Cardiac fibroblast (primary cell): ENCODE data around the gene EPB41L2.
A peak's percentile ranks its signal among the peaks of the same experiment; 100 is the strongest.

ENCODE experiments used
- DNase-seq, 2 donors: peaks; one replicate each; pipeline versions ENCODE4 v3.0.0 to v3.0.0-alpha.2; 2010; ENCODE audit warnings: low read depth in 2 of 2
- H3K4me3 ChIP-seq, 2 donors: replicated peaks in 1 of 2; 1 replicate in 1 of 2; 2 replicates in 1 of 2; pipeline ENCODE4 v1.5.1; 2011; ENCODE audit warnings: low read depth in 2 of 2, low read length in 2 of 2, mild to moderate bottlenecking in 2 of 2, moderate library complexity in 1 of 2
- TF ChIP-seq, protein P1 (sequence below): IDR thresholded peaks from one replicate; pipeline ENCODE4 v1.5.1; 2011; ENCODE audit warnings: low read depth, mild to moderate bottlenecking, low read length, inconsistent platforms

The EPB41L2 gene

DNA sequence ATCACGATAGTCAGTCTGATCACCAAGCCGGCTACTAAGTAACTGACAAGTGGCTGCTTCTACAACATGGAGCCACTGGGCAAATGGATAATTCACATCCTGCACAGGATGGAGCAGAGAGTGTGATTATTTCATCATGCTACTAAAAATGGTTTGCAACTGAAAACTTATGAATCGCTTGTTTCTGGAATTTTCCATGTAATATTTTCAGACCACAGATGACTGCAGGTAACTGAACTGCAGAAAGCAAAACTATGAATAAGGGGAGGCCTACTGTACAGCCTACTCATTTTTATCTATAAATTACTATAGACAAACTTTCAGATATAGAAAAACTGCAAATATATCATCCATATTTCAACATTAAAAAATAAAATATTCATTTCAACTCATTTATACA lies 91.5 kb downstream of the EPB41L2 start:
- no peak for DNase-seq
- H3K4me3 ChIP-seq: no peak overlapping the region
- TF ChIP-seq, protein P1, sequence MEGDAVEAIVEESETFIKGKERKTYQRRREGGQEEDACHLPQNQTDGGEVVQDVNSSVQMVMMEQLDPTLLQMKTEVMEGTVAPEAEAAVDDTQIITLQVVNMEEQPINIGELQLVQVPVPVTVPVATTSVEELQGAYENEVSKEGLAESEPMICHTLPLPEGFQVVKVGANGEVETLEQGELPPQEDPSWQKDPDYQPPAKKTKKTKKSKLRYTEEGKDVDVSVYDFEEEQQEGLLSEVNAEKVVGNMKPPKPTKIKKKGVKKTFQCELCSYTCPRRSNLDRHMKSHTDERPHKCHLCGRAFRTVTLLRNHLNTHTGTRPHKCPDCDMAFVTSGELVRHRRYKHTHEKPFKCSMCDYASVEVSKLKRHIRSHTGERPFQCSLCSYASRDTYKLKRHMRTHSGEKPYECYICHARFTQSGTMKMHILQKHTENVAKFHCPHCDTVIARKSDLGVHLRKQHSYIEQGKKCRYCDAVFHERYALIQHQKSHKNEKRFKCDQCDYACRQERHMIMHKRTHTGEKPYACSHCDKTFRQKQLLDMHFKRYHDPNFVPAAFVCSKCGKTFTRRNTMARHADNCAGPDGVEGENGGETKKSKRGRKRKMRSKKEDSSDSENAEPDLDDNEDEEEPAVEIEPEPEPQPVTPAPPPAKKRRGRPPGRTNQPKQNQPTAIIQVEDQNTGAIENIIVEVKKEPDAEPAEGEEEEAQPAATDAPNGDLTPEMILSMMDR: no peak

DNA sequence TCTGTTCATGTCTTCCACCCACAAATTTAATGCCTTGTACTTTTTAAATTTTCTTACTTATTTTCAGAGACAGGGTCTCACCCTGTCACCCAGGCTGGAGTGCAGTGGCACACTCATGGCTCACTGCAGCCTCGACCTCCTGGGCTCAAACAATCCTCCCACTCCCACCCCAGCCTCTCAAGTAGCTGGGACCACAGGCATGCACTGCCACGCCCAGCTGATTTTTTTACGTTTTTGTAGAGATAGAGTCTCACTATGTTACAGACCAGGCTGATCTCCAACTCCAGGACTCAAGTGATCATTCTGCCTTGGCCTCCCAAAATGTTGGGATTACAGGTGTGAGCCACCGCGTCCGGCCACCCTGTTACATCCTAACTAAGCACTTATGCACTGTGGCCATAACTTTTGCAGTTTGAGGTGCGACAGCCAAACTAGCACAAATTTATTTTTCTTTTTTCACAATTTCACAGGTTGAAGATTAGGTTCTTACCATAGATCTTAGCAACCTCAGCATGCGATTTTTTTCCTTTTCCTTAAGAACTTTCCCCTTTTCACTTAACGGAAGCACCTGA lies 92.1 kb downstream of the EPB41L2 start:
- DNase-seq: no peak
- TF ChIP-seq, protein P1: no peak
- H3K4me3 ChIP-seq: no peak overlapping the region

DNA sequence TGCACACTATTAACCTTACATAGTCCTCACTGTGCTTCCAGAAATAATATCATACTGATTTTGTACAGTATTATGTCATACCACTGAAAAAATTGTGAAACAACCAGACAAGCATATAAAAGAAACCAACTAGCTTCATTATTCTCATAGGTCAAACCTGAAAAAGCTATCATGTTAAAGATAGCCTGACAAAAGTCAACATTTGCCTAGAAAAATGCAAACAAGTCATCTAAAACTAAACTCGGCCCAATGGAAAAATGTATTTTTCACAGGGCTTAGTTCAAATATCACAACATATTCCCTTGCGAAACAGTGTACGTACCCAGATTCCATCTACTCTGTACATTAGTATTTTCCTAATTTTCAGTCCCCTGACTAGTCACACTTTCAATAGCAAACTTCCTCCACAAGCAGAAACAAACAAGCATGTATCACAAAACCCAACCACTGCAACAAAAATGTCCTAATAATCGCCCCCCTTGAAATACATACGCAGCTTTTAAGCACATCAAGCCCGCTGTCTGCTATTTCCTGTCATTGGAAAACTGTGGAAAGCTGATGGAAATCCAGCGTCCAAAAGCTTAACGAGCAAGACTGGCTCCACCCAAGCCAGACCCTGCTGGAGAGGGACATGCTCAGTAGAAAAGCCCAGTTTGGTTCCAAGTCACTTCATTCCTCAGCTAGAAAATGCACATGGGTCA lies 93.1 kb downstream of the EPB41L2 start:
- H3K4me3 ChIP-seq: peak overlapping the region; percentile 38 to 40
- peak; percentile 60 to 88 for DNase-seq
- TF ChIP-seq, protein P1: no peak

DNA sequence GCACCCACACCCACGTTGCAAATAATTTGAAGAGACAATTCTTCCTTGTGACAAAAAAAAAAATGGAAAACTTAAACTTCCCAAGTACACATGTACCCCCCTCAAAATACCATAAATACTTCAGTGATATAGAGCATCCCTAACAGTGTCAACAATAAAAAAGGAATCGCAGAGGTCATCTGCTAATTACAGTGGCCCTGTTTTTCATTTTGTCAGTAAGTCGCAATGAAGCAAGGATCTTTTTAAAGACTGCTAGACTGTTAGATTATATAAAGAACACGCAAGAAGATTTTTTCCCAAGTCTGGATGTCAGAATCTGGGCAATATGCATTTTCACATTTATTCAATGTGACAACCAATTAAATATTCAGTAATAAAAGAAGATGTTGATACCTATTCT lies 93.9 kb downstream of the EPB41L2 start:
- H3K4me3 ChIP-seq: peak overlapping the region; percentile 38 to 40
- TF ChIP-seq, protein P1: no peak
- no peak for DNase-seq

DNA sequence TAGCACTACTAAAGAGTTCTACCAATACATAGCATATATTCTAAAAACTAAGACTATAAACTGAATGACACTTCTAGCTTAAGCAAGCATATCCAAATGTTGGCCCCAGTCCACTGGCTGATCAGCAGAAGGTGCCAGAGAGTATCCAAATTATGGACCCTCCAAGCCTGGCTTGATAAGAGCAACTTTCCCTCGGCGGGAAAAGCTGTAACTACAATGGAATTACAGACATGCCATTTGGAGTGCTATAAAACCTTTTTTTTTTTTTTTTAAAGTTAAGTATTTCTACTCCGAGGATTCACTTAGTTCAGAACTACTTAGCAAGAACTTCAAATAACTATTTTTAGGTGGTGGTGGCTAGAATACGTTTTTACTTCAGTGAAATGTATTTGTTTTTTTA lies 94.6 kb downstream of the EPB41L2 start:
- H3K4me3 ChIP-seq: no peak overlapping the region
- DNase-seq: peak in 1 of 2 donors; percentile 35
- TF ChIP-seq, protein P1: no peak

DNA sequence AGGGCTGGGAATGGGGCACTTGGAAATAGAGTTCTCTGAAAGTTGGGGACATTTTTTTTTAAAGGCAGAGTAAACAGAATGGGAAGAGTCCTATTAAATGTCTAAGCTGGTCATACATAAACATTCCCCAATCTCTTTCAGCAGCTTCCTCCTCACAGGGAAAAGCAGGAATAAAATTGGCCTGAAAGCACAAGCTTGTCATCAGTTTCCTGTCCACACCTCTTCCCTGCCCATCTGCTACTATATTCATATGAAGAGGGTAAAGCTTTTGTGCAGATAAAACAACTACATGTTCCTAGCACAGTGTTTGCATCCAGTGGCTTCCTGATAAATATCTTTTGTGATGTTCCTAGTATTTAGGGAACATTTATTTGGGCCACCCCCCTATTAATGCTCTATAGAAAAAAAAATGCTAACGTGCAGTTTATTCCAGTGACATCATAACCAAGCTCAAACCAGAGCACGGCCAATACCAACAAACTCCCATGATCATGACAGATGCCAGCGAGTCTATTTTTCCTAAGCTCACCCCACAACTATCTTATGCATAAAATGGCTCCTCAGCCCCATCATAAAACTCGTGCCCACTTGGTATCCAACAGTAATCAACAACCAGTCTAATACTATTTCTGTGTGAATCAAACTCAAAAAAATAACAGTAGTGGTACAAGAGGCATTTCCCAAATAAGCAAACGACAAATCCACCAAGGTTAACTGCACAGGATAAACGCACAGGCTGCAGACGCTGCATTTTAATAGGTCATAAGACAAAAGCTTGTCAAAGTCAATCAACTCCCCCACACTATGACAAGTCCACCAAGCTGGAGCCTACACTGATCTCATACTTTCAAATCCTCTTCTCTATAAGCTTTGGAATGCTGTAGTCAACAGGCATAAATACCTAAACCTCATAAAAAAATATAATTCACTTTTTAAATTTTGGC lies 95.3 kb downstream of the EPB41L2 start:
- no peak overlapping the region for H3K4me3 ChIP-seq
- TF ChIP-seq, protein P1: no peak
- DNase-seq: peak; percentile 48 to 76
